ENCODE measurements around the gene NDN. TPM values are rescaled to one million over a fixed set of nuclear protein-coding genes. Genes with fewer than 3 reads are reported as not detected.
A peak's percentile ranks its signal among the peaks of the same experiment; 100 is the strongest.

The NDN gene
- total and polyA plus RNA-seq, 2 of the 4 experiments (the other 2 are of a cell fraction), result 40.1 to 72.4 TPM

DNA sequence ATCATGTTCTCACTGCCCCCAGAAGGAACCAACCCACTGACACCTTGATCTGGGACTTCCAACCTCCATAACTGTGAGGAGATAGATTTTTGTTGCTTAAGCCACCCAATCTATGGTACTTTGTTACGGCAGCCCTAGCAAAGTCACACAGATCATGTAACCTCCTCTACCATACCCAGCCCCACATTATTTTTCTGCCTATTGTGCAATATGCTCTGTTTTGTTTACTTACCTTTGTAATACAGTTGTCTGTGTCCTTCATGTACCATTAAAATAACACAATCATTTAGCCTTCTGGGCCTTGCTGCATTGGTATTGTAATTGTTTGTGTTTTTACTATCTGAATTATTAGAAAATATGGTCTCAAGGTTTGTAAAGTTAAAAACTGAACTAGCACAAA lies 16.1 kb downstream of the NDN start:
- Histone ChIP-seq H2BK5ac (ENCODE audit: low read depth, low read length, poor library complexity, severe bottlenecking) (no peak overlapping the region), H3K18ac (ENCODE audit: low read depth, low read length) (no peak overlapping the region), H2BK15ac (ENCODE audit: low read depth, low read length) (no peak overlapping the region), H4K5ac (ENCODE audit: low read depth, low read length) (no peak overlapping the region), H3K9me3 (ENCODE audit: control insufficient read depth, insufficient read depth, low read length) (no peaks in the 10 kb centered on the region), H2BK20ac (ENCODE audit: low read depth, low read length) (no peak overlapping the region), H2BK120ac (ENCODE audit: low read depth, low read length) (no peak overlapping the region), H2AK5ac (ENCODE audit: low read depth, low read length) (no peak overlapping the region), H3K4me2 (ENCODE audit: low read depth, low read length) (no peak overlapping the region), H3K4me3 (ENCODE audit: insufficient read depth, low read depth, low read length) (no peak overlapping the region), H4K8ac (ENCODE audit: low read depth in 2 of 2, low read length in 2 of 2) (no peak overlapping the region), H3K14ac (replicated peaks; ENCODE audit: low read depth, low read length) (no peak overlapping the region), H4K91ac (ENCODE audit: insufficient read depth, low read depth, low read length) (no peak overlapping the region), H3K36me3 (ENCODE audit: control insufficient read depth, insufficient read depth, low read length) (no peaks in the 10 kb centered on the region), H3K79me1 (ENCODE audit: low read depth in 1 of 2, low read length in 2 of 2) (no peaks in the 10 kb centered on the region), H3K4me1 (ENCODE audit: control insufficient read depth, insufficient read depth, low read length) (no peaks in the 10 kb centered on the region), H3K27ac (ENCODE audit: insufficient read depth, low read length) (no peak overlapping the region), H3K23ac (ENCODE audit: low read depth, low read length) (no peak overlapping the region), H2AK9ac (replicated peaks; ENCODE audit: low read depth, low read length, poor library complexity) (no peak overlapping the region), H3K9ac (ENCODE audit: low read depth, low read length) (no peak overlapping the region), H4K20me1 (ENCODE audit: insufficient read depth, low read length) (no peaks in the 10 kb centered on the region), H3K9me1 (ENCODE audit: insufficient read depth, low read length) (no peaks in the 10 kb centered on the region), H3K27me3 (ENCODE audit: control insufficient read depth, insufficient read depth, low read length) (no peaks in the 10 kb centered on the region), H2AFZ (replicated peaks; ENCODE audit: low read length, poor library complexity) (no peak overlapping the region), H3K4ac (ENCODE audit: low read depth, low read length) (no peak overlapping the region), H3K56ac (ENCODE audit: extremely low read depth, insufficient read depth, low read length) (no peak overlapping the region)
- ATAC-seq (ENCODE audit: low read depth) (no peak), DNase-seq (no peak)
- CTCF ChIA-PET, result no interaction called here
- TF ChIP-seq RAD21 (IDR thresholded peaks at IDR 0.05; ENCODE audit: low read length) (no peak), CEBPB (IDR thresholded peaks at IDR 0.05; ENCODE audit: low read depth, low read length) (peak; percentile 64)
- BruUV-seq (replicated peaks), result no TSS peak
- in situ Hi-C loops (cut with MboI; ENCODE audit: low sequenced_read_pairs), result no loop called here
- no CpG with 5 or more reads among the region's 1 CpG for WGBS, 2 experiments (ENCODE audit: extremely low coverage in 2 of 2, insufficient read length in 1 of 2)
- POLR2A ChIA-PET (ENCODE audit: unreplicated experiment), result no interaction called here
- intact Hi-C loops (cut with micrococcal nuclease), result no loop called here
- dilution Hi-C loops (cut with HindIII; ENCODE audit: low sequenced_read_pairs, unreplicated experiment), result no loop called here

All from IMR-90 (cell line).